Measurements from ENCODE around the gene UNK. TPM values are rescaled to one million over a fixed set of nuclear protein-coding genes. Genes with fewer than 3 reads are reported as not detected.

UNK gene
- total and polyA plus RNA-seq, 2 donors (not counting 1 experiment from before 2014, with no cell fraction given), result 15.0 to 15.2 TPM

GRCh38 chr17:75843577-75844529, 59.2 kb downstream of the UNK start, which contains the start of gene UNC13D:
UNC13D (minus strand) TSS chr17:75844404; CDS start chr17:75844337, 67 bp downstream.
- Histone ChIP-seq H3K27ac (ENCODE audit: insufficient read depth, low read length) (no peak within 1 kb of the TSS), H3K4me3 (replicated peaks in 1 of 4; ENCODE audit: control extremely low read depth in 1 of 4, insufficient read depth in 1 of 4, low read depth in 3 of 4, low read length in 4 of 4) (no peak within 1 kb of the TSS), H3K9ac (ENCODE audit: insufficient read depth, low read length) (no peak within 1 kb of the TSS), H3K4me2 (ENCODE audit: extremely low read depth, insufficient read depth, low read length) (no peak within 1 kb of the TSS), H4K20me1 (ENCODE audit: control insufficient read depth, extremely low read depth, insufficient read depth, low read length) (no peaks in the 10 kb centered on the region), H3K4me1 (ENCODE audit: control insufficient read depth, extremely low read depth, insufficient read depth, low read length) (peaks cover 5% of the 10 kb centered on the region), H3K79me2 (ENCODE audit: control insufficient read depth, insufficient read depth, low read length) (no peaks in the 10 kb centered on the region), H2AFZ (ENCODE audit: low read length) (no peak within 1 kb of the TSS), H3K27me3 (ENCODE audit: control insufficient read depth, insufficient read depth, low read length) (no peaks in the 10 kb centered on the region), H3K36me3 (ENCODE audit: control insufficient read depth, insufficient read depth, low read length) (peaks cover 12% of the 10 kb centered on the region), H3K9me3 (ENCODE audit: control insufficient read depth, insufficient read depth, low read depth, low read length) (no peaks in the 10 kb centered on the region)
- DNase-seq (ENCODE audit: low read depth in 2 of 2), result no peak
- TF ChIP-seq EZH2 (IDR thresholded peaks at IDR 0.05; ENCODE audit: low read length, missing control alignments), result no peak
- TF ChIP-seq, protein P1, sequence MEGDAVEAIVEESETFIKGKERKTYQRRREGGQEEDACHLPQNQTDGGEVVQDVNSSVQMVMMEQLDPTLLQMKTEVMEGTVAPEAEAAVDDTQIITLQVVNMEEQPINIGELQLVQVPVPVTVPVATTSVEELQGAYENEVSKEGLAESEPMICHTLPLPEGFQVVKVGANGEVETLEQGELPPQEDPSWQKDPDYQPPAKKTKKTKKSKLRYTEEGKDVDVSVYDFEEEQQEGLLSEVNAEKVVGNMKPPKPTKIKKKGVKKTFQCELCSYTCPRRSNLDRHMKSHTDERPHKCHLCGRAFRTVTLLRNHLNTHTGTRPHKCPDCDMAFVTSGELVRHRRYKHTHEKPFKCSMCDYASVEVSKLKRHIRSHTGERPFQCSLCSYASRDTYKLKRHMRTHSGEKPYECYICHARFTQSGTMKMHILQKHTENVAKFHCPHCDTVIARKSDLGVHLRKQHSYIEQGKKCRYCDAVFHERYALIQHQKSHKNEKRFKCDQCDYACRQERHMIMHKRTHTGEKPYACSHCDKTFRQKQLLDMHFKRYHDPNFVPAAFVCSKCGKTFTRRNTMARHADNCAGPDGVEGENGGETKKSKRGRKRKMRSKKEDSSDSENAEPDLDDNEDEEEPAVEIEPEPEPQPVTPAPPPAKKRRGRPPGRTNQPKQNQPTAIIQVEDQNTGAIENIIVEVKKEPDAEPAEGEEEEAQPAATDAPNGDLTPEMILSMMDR (conservative IDR thresholded peaks at IDR 0.05 in 1 of 2, IDR thresholded peaks at IDR 0.05 in 1 of 2; ENCODE audit: low read depth in 1 of 2, low read length in 2 of 2), result no peak

DNA sequence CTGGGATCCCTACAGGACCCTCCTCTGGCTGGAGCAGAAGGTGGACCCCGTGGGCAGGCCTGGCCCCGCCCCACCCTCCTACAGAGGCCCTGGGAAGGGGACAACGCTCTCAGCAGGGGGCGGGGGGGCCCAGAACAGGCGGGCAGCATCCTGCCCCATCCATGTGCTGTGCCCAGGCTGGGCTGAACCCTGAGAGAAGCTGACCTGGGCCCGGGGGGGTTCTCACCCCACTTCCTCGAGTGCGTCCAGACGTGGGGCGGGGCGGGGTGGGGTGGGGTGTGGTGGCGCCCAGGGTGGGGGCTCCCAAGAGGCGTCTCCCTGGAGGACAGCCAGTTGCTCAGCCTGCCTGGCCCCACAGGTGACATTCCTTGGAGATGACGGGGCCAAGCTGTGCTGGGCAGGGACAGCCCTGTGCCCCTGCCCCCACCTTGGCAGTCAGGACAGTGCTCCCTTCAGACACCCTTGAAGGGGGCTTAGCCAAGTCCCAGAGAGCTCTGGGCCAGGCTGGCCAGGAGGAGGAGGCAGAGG, 60.0 kb downstream of the UNK start:
- Histone ChIP-seq H3K9ac (ENCODE audit: insufficient read depth, low read length) (no peak overlapping the region), H3K36me3 (ENCODE audit: control insufficient read depth, insufficient read depth, low read length) (peaks cover 14% of the 10 kb centered on the region), H3K79me2 (ENCODE audit: control insufficient read depth, insufficient read depth, low read length) (no peaks in the 10 kb centered on the region), H3K4me2 (ENCODE audit: extremely low read depth, insufficient read depth, low read length) (no peak overlapping the region), H3K4me3 (replicated peaks in 1 of 4; ENCODE audit: control extremely low read depth in 1 of 4, insufficient read depth in 1 of 4, low read depth in 3 of 4, low read length in 4 of 4) (no peak overlapping the region), H3K27ac (ENCODE audit: insufficient read depth, low read length) (no peak overlapping the region), H3K4me1 (ENCODE audit: control insufficient read depth, extremely low read depth, insufficient read depth, low read length) (peaks cover 5% of the 10 kb centered on the region), H2AFZ (ENCODE audit: low read length) (no peak overlapping the region), H3K9me3 (ENCODE audit: control insufficient read depth, insufficient read depth, low read depth, low read length) (no peaks in the 10 kb centered on the region), H4K20me1 (ENCODE audit: control insufficient read depth, extremely low read depth, insufficient read depth, low read length) (no peaks in the 10 kb centered on the region), H3K27me3 (ENCODE audit: control insufficient read depth, insufficient read depth, low read length) (no peaks in the 10 kb centered on the region)
- TF ChIP-seq EZH2 (IDR thresholded peaks at IDR 0.05; ENCODE audit: low read length, missing control alignments), result no peak
- TF ChIP-seq, protein P1 (conservative IDR thresholded peaks at IDR 0.05 in 1 of 2, IDR thresholded peaks at IDR 0.05 in 1 of 2; ENCODE audit: low read depth in 1 of 2, low read length in 2 of 2), result no peak
- no peak for DNase-seq (ENCODE audit: low read depth in 2 of 2)

- no peak for TF ChIP-seq EZH2 (IDR thresholded peaks at IDR 0.05; ENCODE audit: low read length, missing control alignments)
- TF ChIP-seq, protein P1 (conservative IDR thresholded peaks at IDR 0.05 in 1 of 2, IDR thresholded peaks at IDR 0.05 in 1 of 2; ENCODE audit: low read depth in 1 of 2, low read length in 2 of 2), result peak; percentile 52 to 69
- no peaks in the 10 kb centered on the region for H3K27me3 ChIP-seq (ENCODE audit: control insufficient read depth, insufficient read depth, low read length)
- DNase-seq (ENCODE audit: low read depth in 2 of 2), result peak; percentile 52 to 56
- H3K79me2 ChIP-seq (ENCODE audit: control insufficient read depth, insufficient read depth, low read length), result no peaks in the 10 kb centered on the region
- peaks cover 5% of the 10 kb centered on the region for H3K4me1 ChIP-seq (ENCODE audit: control insufficient read depth, extremely low read depth, insufficient read depth, low read length)
- H4K20me1 ChIP-seq (ENCODE audit: control insufficient read depth, extremely low read depth, insufficient read depth, low read length), result no peaks in the 10 kb centered on the region
- no peak overlapping the region for H3K4me3 ChIP-seq (replicated peaks in 1 of 4; ENCODE audit: control extremely low read depth in 1 of 4, insufficient read depth in 1 of 4, low read depth in 3 of 4, low read length in 4 of 4)
- no peak overlapping the region for H3K27ac ChIP-seq (ENCODE audit: insufficient read depth, low read length)
- H3K9ac ChIP-seq (ENCODE audit: insufficient read depth, low read length), result no peak overlapping the region
- no peak overlapping the region for H2AFZ ChIP-seq (ENCODE audit: low read length)
- no peak overlapping the region for H3K4me2 ChIP-seq (ENCODE audit: extremely low read depth, insufficient read depth, low read length)
- no peaks in the 10 kb centered on the region for H3K9me3 ChIP-seq (ENCODE audit: control insufficient read depth, insufficient read depth, low read depth, low read length)
- H3K36me3 ChIP-seq (ENCODE audit: control insufficient read depth, insufficient read depth, low read length), result peaks cover 18% of the 10 kb centered on the region
These were observed 60.6 kb downstream of the UNK start for GRCh38 chr17:75845058-75845711.
